Measurements from ENCODE around the gene PRM1.

Gene PRM1

DNA sequence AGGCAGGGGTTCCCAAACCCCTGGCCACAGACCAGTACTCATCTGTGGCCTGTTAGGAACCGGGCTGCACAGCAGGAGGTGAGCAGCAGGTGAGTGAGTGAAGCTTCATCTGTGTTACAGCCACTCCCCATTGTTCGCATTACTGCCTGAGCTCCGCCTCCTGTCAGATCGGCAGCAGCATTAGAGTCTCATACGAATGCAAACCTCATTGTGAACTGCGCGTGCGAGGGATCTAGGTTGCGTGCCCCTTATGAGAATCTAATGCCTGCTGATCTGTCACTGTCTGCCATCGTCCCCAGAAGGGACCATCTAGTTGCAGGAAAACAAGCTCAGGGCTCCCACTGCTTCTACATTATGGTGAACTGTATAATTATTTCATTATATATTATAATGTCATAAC is 39.0 kb upstream of the PRM1 start:
- no peak for FAIRE-seq
- TF ChIP-seq CTCF (IDR thresholded peaks at IDR 0.05; ENCODE audit: insufficient read depth, missing control alignments) = no peak
- DNase-seq (ENCODE audit: insufficient read length, low spot score) = no peak

GRCh38 chr16:11319529-11320146 is 38.5 kb upstream of the PRM1 start:
- DNase-seq (ENCODE audit: insufficient read length, low spot score) (no peak), FAIRE-seq (no peak)
- no peak for TF ChIP-seq CTCF (IDR thresholded peaks at IDR 0.05; ENCODE audit: insufficient read depth, missing control alignments)

- FAIRE-seq (no peak), DNase-seq (ENCODE audit: insufficient read length, low spot score) (no peak)
These were observed 37.7 kb upstream of the PRM1 start for GRCh38 chr16:11318817-11319216.

DNA sequence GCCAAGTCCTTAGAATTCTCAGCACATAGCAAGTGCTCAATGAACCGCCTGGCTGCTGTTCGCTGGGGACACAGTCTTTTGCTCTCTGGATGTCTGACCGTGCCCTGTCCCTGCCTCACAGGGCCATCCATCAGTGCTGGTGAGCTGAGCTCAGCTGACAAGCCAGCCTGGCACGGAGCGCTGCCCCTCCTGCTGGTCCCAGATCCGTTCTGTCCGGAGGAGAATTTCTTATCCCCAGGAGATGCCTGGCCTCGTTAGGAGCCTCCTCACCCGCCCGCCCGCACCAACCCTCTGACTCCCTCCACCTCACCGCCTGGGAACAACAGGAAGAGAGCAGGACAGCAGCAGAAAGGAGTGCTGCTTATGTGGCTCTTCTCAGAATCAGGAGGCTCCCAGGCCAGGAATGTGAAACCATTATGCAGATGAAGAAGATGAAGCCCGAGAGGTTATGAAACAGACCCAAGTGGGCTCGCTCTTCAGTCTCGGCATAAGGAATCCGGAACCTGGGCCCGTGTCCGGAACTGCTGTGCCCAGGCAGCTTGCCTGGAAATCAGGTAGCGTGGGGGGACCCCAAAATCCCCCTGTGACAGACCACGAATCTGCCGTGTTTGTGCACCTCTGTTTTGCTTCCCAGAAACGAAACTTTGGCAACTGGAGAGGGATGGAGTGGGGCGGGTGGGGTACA is 35.3 kb upstream of the PRM1 start:
- no peak for FAIRE-seq

More at GRCh38 chr16:11318817-11319216, 37.7 kb upstream of the PRM1 start:
- no peak for TF ChIP-seq CTCF (IDR thresholded peaks at IDR 0.05; ENCODE audit: insufficient read depth, missing control alignments)

DNA sequence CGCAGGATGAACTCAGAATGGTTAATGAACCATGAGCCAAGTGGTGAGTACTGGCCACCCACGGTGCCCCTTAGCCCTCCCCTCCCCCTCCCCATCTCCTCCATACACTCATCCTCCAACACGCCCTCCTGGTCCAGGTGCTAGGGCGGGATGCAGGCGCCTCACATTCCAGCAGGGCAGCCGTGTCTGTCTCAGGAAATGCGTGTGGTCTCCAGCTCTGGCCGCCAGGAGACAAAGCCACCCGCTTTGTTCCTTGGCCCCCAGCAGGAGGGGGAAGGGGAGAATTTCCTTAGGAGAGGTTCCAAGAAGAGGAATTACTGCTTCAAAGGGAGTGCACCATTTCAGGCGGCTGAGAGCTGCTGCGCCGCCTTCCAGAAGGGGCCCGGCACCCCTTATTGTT is 34.4 kb upstream of the PRM1 start:
- FAIRE-seq = no peak
- DNase-seq (ENCODE audit: insufficient read length, low spot score) = no peak
- no peak for TF ChIP-seq CTCF (IDR thresholded peaks at IDR 0.05; ENCODE audit: insufficient read depth, missing control alignments)

More for the DNA sequence above, 35.3 kb upstream of the PRM1 start:
- TF ChIP-seq CTCF (IDR thresholded peaks at IDR 0.05; ENCODE audit: insufficient read depth, missing control alignments) = no peak
- no peak for DNase-seq (ENCODE audit: insufficient read length, low spot score)

DNA sequence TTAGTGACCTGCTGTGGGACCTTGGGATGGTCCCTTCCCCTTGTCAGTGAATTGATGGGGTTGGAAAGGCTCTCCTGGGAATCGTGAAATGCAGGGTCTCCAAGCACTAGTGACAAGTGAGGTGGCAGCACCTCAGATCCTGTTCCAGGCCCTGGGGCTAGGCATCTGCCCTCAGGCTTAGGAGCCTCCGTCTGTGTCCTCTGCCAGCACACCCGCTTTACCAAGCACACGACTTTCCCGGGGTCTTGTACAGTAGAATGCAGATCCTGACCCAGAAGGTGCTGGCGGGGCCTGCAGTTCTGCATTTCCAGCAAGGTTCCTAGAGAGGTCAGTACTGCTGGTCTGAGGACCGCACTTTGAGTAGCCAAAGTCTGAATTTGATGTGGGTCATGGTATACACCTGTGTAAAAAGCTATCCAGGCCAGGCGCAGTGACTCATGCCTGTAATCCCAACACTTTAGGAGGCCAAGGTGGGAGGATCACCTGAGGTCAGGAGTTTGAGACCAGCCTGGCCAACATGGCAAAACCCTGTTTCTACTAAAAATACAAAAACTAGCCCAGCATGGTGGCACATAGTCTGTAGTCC is 33.3 kb upstream of the PRM1 start:
- TF ChIP-seq CTCF (IDR thresholded peaks at IDR 0.05; ENCODE audit: insufficient read depth, missing control alignments) = no peak
- DNase-seq (ENCODE audit: insufficient read length, low spot score) = no peak
- no peak for FAIRE-seq

All from D721Med (cell line).